Tibial nerve (tissue), 4 donors: ENCODE data around the gene SCGB1D1.

Source experiments
- CTCF ChIP-seq, 5 experiments: fragments of 200-600 bp in 3 of 5; fragments of 450-650 bp in 2 of 5; sonication (generic) in 3 of 5; IDR thresholded peaks; one replicate each; pipeline ENCODE4 v1.5.1; 2016 to 2019; ENCODE audit warnings: antibody characterized with exemption in 5 of 5, mild to moderate bottlenecking in 3 of 5, moderate library complexity in 2 of 5
- EP300 ChIP-seq, 2 donors: sonication (generic); formaldehyde crosslinking; IDR thresholded peaks; one replicate each; pipeline ENCODE4 v1.6.1; 2017; ENCODE audit warnings: antibody characterized with exemption in 2 of 2, mild to moderate bottlenecking in 1 of 2
- POLR2A ChIP-seq, 2 donors: fragments of 450-650 bp; IDR thresholded peaks; one replicate each; pipeline ENCODE4 v1.6.1; 2017; ENCODE audit warnings: antibody characterized with exemption in 2 of 2, mild to moderate bottlenecking in 2 of 2, moderate library complexity in 2 of 2

GRCh38 chr11:62193952-62194351 lies 3.9 kb downstream of the SCGB1D1 start:
- TF ChIP-seq CTCF (IDR thresholded peaks at IDR 0.05) (no peak), POLR2A (IDR thresholded peaks at IDR 0.05) (no peak), EP300 (IDR thresholded peaks at IDR 0.05) (no peak)
